Neural cell (in vitro differentiated cells): ENCODE measurements around the gene ACVR1C. TPM values are rescaled to one million over a fixed set of nuclear protein-coding genes. Genes with fewer than 3 reads are reported as not detected.

Experiments used
- H2AFZ ChIP-seq: fragments of 200-600, 300-800 bp; sonication (generic), shearing (Covaris generic); 2 replicates; pipeline ENCODE4 v1.6.0; 2014; ENCODE audit warnings: low read depth, mild to moderate bottlenecking, antibody characterized with exemption, low read length, moderate library complexity
- H3F3A ChIP-seq: fragments of 200-600 bp; shearing (Covaris generic); 2 replicates; pipeline ENCODE4 v1.6.1; 2016; ENCODE audit warnings: mild to moderate bottlenecking, moderate library complexity, mixed read lengths, antibody characterized with exemption, low read length; ENCODE audit not compliant: insufficient read depth, poor library complexity, severe bottlenecking
- H3K27ac ChIP-seq: fragments of 200-600, 300-800 bp; sonication (generic), shearing (Covaris generic); 2 replicates; pipeline ENCODE4 v1.5.1; 2014; ENCODE audit warnings: mild to moderate bottlenecking, low read length, moderate library complexity
- H3K27me3 ChIP-seq: fragments of 300-800, 200-600 bp; sonication (generic), shearing (Covaris generic); 2 replicates; pipeline ENCODE4 v1.6.0; 2014; ENCODE audit warnings: mild to moderate bottlenecking, low read depth, low read length, moderate library complexity; ENCODE audit not compliant: insufficient read depth
- H3K36me3 ChIP-seq: fragments of 300-800, 200-600 bp; sonication (generic), shearing (Covaris generic); 2 replicates; pipeline ENCODE4 v1.5.1; 2014; ENCODE audit warnings: mild to moderate bottlenecking, antibody characterized with exemption, low read length, moderate library complexity; ENCODE audit not compliant: insufficient read depth
- H3K4me2 ChIP-seq: fragments of 300-800, 200-600 bp; sonication (generic), shearing (Covaris generic); 2 replicates; pipeline ENCODE4 v1.6.0; 2014; ENCODE audit warnings: mild to moderate bottlenecking, low read length
- H3K4me3 ChIP-seq: fragments of 300-800, 200-600 bp; sonication (generic), shearing (Covaris generic); 2 replicates; pipeline ENCODE4 v1.5.1; 2014; ENCODE audit warnings: mild to moderate bottlenecking, low read length, moderate library complexity
- H3K79me2 ChIP-seq: fragments of 200-600 bp; shearing (Covaris generic); replicated peaks from 2 replicates; pipeline ENCODE4 v1.6.0; 2014; ENCODE audit warnings: mild to moderate bottlenecking, low read length, moderate library complexity; ENCODE audit not compliant: insufficient read depth
- H3K9ac ChIP-seq: fragments of 300-800, 200-600 bp; sonication (generic), shearing (Covaris generic); 2 replicates; pipeline ENCODE4 v1.6.1; 2016; ENCODE audit warnings: mild to moderate bottlenecking, low read length, mixed read lengths
- H3K9me2 ChIP-seq: fragments of 200-600 bp; shearing (Covaris generic); 2 replicates; pipeline ENCODE4 v1.6.1; 2016; ENCODE audit warnings: mild to moderate bottlenecking, low read length, mixed read lengths; ENCODE audit not compliant: insufficient read depth
- H3K9me3 ChIP-seq: fragments of 200-600, 300-800 bp; sonication (generic), shearing (Covaris generic); 2 replicates; pipeline ENCODE4 v1.6.1; 2016; ENCODE audit warnings: mild to moderate bottlenecking, mixed run types, low read length, moderate library complexity, mixed read lengths
- H4K20me1 ChIP-seq: fragments of 200-600 bp; shearing (Covaris generic); 2 replicates; pipeline ENCODE4 v1.6.1; 2016; ENCODE audit warnings: mild to moderate bottlenecking, mixed run types; ENCODE audit not compliant: insufficient read depth
- CTCF ChIP-seq: fragments of 450-650 bp; IDR thresholded peaks from 2 replicates; pipeline ENCODE4 v1.5.1; 2014; ENCODE audit warnings: antibody characterized with exemption, mild to moderate bottlenecking, moderate library complexity; ENCODE audit not compliant: poor library complexity, severe bottlenecking
- EP300 ChIP-seq: fragments of 450-650 bp; conservative IDR thresholded peaks from 2 replicates; pipeline ENCODE4 v1.6.1; 2014; ENCODE audit warnings: antibody characterized with exemption, mild to moderate bottlenecking, moderate library complexity; ENCODE audit not compliant: poor library complexity, severe bottlenecking
- EZH2 ChIP-seq: fragments of 200-600, 300-800 bp; shearing (Covaris generic), sonication (generic); IDR thresholded peaks from 2 replicates; pipeline ENCODE4 v1.6.1; 2014; ENCODE audit warnings: antibody characterized with exemption, low read length, borderline replicate concordance, mild to moderate bottlenecking; ENCODE audit not compliant: insufficient read depth, poor library complexity, severe bottlenecking
- MXI1 ChIP-seq: fragments of 450-650 bp; conservative IDR thresholded peaks from 2 replicates; pipeline ENCODE4 v1.6.1; 2014; ENCODE audit warnings: antibody characterized with exemption, mild to moderate bottlenecking; ENCODE audit not compliant: poor library complexity, severe bottlenecking
- POLR2AphosphoS5 ChIP-seq: IDR thresholded peaks from 2 replicates; pipeline ENCODE4 v1.6.1; 2012
- RAD21 ChIP-seq: fragments of 450-650 bp; conservative IDR thresholded peaks from 2 replicates; pipeline ENCODE4 v1.6.1; 2014; ENCODE audit warnings: antibody characterized with exemption, mild to moderate bottlenecking, moderate library complexity
- REST ChIP-seq: IDR thresholded peaks from 2 replicates; pipeline ENCODE4 v1.6.1; 2012; ENCODE audit warnings: borderline replicate concordance
- SMC3 ChIP-seq: fragments of 450-650 bp; conservative IDR thresholded peaks from 2 replicates; pipeline ENCODE4 v1.6.1; 2014; ENCODE audit warnings: antibody characterized with exemption, mild to moderate bottlenecking, moderate library complexity; ENCODE audit not compliant: poor library complexity
- TAF1 ChIP-seq: IDR thresholded peaks from 2 replicates; pipeline ENCODE4 v1.6.1; 2012; ENCODE audit warnings: low read depth
- polyA plus RNA-seq: library from polyadenylated mRNA; depleted of rRNA; stranded (reverse); fragments of >200 nt; gene quantifications from 2 replicates; pipeline ENCODE4 v1.2.3, GENCODE V29; 2014

The ACVR1C gene
- polyA plus RNA-seq, 1 donor from 2014 or later = 0.26 TPM

- Histone ChIP-seq H3K79me2 (no peaks in the 10 kb centered on the region), H3K4me3 (no peak overlapping the region), H3K4me2 (no peak overlapping the region), H3K27me3 (no peaks in the 10 kb centered on the region), H3K9ac (no peak overlapping the region), H2AFZ (no peak overlapping the region), H3K9me2 (no peaks in the 10 kb centered on the region), H3K36me3 (no peaks in the 10 kb centered on the region), H3K9me3 (no peaks in the 10 kb centered on the region), H3F3A (no peaks in the 10 kb centered on the region), H3K27ac (no peak overlapping the region), H4K20me1 (no peaks in the 10 kb centered on the region)
- TF ChIP-seq POLR2AphosphoS5 = no peak
Measured at GRCh38 chr2:157672129-157672528, 43.5 kb upstream of the ACVR1C start.

- no peak overlapping the region for H3K4me2 ChIP-seq
- no peaks in the 10 kb centered on the region for H3K79me2 ChIP-seq
- no peak overlapping the region for H3K27ac ChIP-seq
- no peak for TF ChIP-seq CTCF
- TF ChIP-seq TAF1 = no peak
- no peak for TF ChIP-seq SMC3
- TF ChIP-seq EP300 = no peak
- no peak for TF ChIP-seq RAD21
- TF ChIP-seq POLR2AphosphoS5 = no peak
- no peak for TF ChIP-seq MXI1
- TF ChIP-seq EZH2 = no peak
- TF ChIP-seq REST = no peak
- H3K9ac ChIP-seq = no peak overlapping the region
- no peaks in the 10 kb centered on the region for H3F3A ChIP-seq
- no peaks in the 10 kb centered on the region for H3K9me3 ChIP-seq
- no peaks in the 10 kb centered on the region for H3K9me2 ChIP-seq
- no peak overlapping the region for H3K4me3 ChIP-seq
- no peaks in the 10 kb centered on the region for H4K20me1 ChIP-seq
- H3K27me3 ChIP-seq = no peaks in the 10 kb centered on the region
- H3K36me3 ChIP-seq = no peaks in the 10 kb centered on the region
- no peak overlapping the region for H2AFZ ChIP-seq
Measured at GRCh38 chr2:157662401-157662800, 33.7 kb upstream of the ACVR1C start.

GRCh38 chr2:157661776-157662175 is 33.1 kb upstream of the ACVR1C start:
- no peaks in the 10 kb centered on the region for H4K20me1 ChIP-seq
- H3K9me3 ChIP-seq = no peaks in the 10 kb centered on the region
- no peak overlapping the region for H3K4me2 ChIP-seq
- no peak overlapping the region for H3K9ac ChIP-seq
- no peak overlapping the region for H3K4me3 ChIP-seq
- H3F3A ChIP-seq = no peaks in the 10 kb centered on the region
- H3K9me2 ChIP-seq = no peaks in the 10 kb centered on the region
- no peak overlapping the region for H3K27ac ChIP-seq
- no peaks in the 10 kb centered on the region for H3K79me2 ChIP-seq
- TF ChIP-seq RAD21 = no peak
- no peak for TF ChIP-seq TAF1
- no peak for TF ChIP-seq POLR2AphosphoS5
- no peak overlapping the region for H2AFZ ChIP-seq
- no peaks in the 10 kb centered on the region for H3K27me3 ChIP-seq
- no peaks in the 10 kb centered on the region for H3K36me3 ChIP-seq
